Measurements from ENCODE around the gene SLC9C1.

- TF ChIP-seq ZFP3 (CRISPR knock-in tag; IDR thresholded peaks at IDR 0.05): no peak
- TF ChIP-seq ZC3H10 (CRISPR knock-in tag; IDR thresholded peaks at IDR 0.05): no peak
- TF ChIP-seq PATZ1 (CRISPR knock-in tag; IDR thresholded peaks at IDR 0.05; ENCODE audit: borderline replicate concordance): no peak
Observed at GRCh38 chr3:112307557-112307956, 13.5 kb upstream of the SLC9C1 start.

All from SK-N-SH treated with all-trans-retinoic acid at 6 μM for 48 hours (cell line).